Pons (tissue), 1 donor: ENCODE measurements around the gene PANK4.

Experiments used
- DNase-seq: peaks from one replicate; pipeline ENCODE4 v3.0.0-alpha.2; 2016; ENCODE audit warnings: low spot score

The PANK4 gene

GRCh38 chr1:2497891-2498290, 28.5 kb downstream of the PANK4 start:
- no peak for DNase-seq

- no peak for DNase-seq
These were observed 29.6 kb downstream of the PANK4 start for GRCh38 chr1:2496746-2497145.

GRCh38 chr1:2496087-2496622, 30.2 kb downstream of the PANK4 start:
- no peak for DNase-seq

- DNase-seq = no peak
These were observed 30.9 kb downstream of the PANK4 start for GRCh38 chr1:2495546-2495945.

- no peak for DNase-seq
These were observed 31.4 kb downstream of the PANK4 start for GRCh38 chr1:2495026-2495425.

- DNase-seq = no peak
These were observed 32.1 kb downstream of the PANK4 start for GRCh38 chr1:2494323-2494693.

- peak; percentile 90 for DNase-seq
These were observed 32.6 kb downstream of the PANK4 start for GRCh38 chr1:2493691-2494322.

GRCh38 chr1:2493218-2493617, 33.2 kb downstream of the PANK4 start:
- no peak for DNase-seq

GRCh38 chr1:2492091-2492490, 34.3 kb downstream of the PANK4 start:
- DNase-seq = no peak

- DNase-seq = no peak
These were observed 36.8 kb downstream of the PANK4 start for GRCh38 chr1:2489615-2490014.

GRCh38 chr1:2488688-2489087, 37.7 kb downstream of the PANK4 start:
- no peak for DNase-seq

- DNase-seq = no peak
These were observed 39.8 kb downstream of the PANK4 start for GRCh38 chr1:2486558-2486957.

GRCh38 chr1:2486041-2486440, 40.4 kb downstream of the PANK4 start:
- DNase-seq = no peak

GRCh38 chr1:2483970-2484369, 42.4 kb downstream of the PANK4 start:
- no peak for DNase-seq

GRCh38 chr1:2483026-2483425, 43.4 kb downstream of the PANK4 start:
- no peak for DNase-seq

GRCh38 chr1:2482588-2482987, 43.8 kb downstream of the PANK4 start:
- DNase-seq = no peak

GRCh38 chr1:2481885-2482284, 44.5 kb downstream of the PANK4 start:
- no peak for DNase-seq

GRCh38 chr1:2480986-2481364, 45.4 kb downstream of the PANK4 start:
- DNase-seq = no peak

GRCh38 chr1:2480236-2480985, 46.0 kb downstream of the PANK4 start:
- DNase-seq = no peak

GRCh38 chr1:2479618-2480017, 46.8 kb downstream of the PANK4 start:
- no peak for DNase-seq

GRCh38 chr1:2479186-2479585, 47.2 kb downstream of the PANK4 start:
- DNase-seq = no peak

GRCh38 chr1:2477791-2478499, 48.5 kb downstream of the PANK4 start:
- DNase-seq = no peak

GRCh38 chr1:2477309-2477708, 49.1 kb downstream of the PANK4 start:
- DNase-seq = no peak
